HEK293T (cell line): Measurements from ENCODE around the gene SLC17A2.
"Not testable (repeated sequence)": the region's sequence is repeated elsewhere in the genome, so short reads cannot be mapped to it uniquely, and the experiment has no call there.

ENCODE experiments used
- CTCF ChIA-PET: fragments of 350-600 bp; formaldehyde crosslinking; extraction: SDS; loops from one replicate; lab custom pipeline; 2021; ENCODE audit warnings: antibody characterized with exemption, inconsistent platforms; lab: Yijun Ruan, JAX
- POLR2A ChIA-PET: fragments of 350-600 bp; formaldehyde crosslinking; extraction: SDS; loops from one replicate; lab custom pipeline; 2020; ENCODE audit warnings: antibody characterized with exemption, inconsistent platforms; lab: Yijun Ruan, JAX
- DNase-seq: peaks from one replicate; pipeline ENCODE4 v3.0.0; 2012; ENCODE audit warnings: mixed read lengths; ENCODE audit errors: extremely low spot score
- ARNT ChIP-seq: fragments of 450-650 bp; IDR thresholded peaks from 2 replicates; pipeline ENCODE4 v1.6.1; 2017; ENCODE audit warnings: mild to moderate bottlenecking
- BHLHE40 ChIP-seq: fragments of 450-650 bp; IDR thresholded peaks from 2 replicates; pipeline ENCODE4 v1.6.1; 2016; ENCODE audit warnings: mild to moderate bottlenecking, moderate library complexity, borderline replicate concordance
- CTBP1 ChIP-seq: fragments of 450-650 bp; IDR thresholded peaks from 2 replicates; pipeline ENCODE4 v1.6.1; 2016; ENCODE audit warnings: borderline replicate concordance
- ELF4 ChIP-seq: fragments of 450-650 bp; IDR thresholded peaks from 2 replicates; pipeline ENCODE4 v1.6.1; 2017; ENCODE audit warnings: antibody characterized with exemption
- FOXA1 ChIP-seq: fragments of 450-650 bp; IDR thresholded peaks from 2 replicates; pipeline ENCODE4 v1.6.1; 2016; ENCODE audit warnings: mild to moderate bottlenecking
- FOXK2 ChIP-seq: fragments of 450-650 bp; IDR thresholded peaks from 2 replicates; pipeline ENCODE4 v1.6.1; 2016; ENCODE audit warnings: mild to moderate bottlenecking
- FOXM1 ChIP-seq: fragments of 450-650 bp; IDR thresholded peaks from 2 replicates; pipeline ENCODE4 v1.6.1; 2017; ENCODE audit warnings: mild to moderate bottlenecking, borderline replicate concordance
- HDGF ChIP-seq: fragments of 450-650 bp; IDR thresholded peaks from 2 replicates; pipeline ENCODE4 v1.6.1; 2017; ENCODE audit warnings: antibody characterized with exemption, borderline replicate concordance
- L3MBTL2 ChIP-seq: fragments of 450-650 bp; conservative IDR thresholded peaks from 2 replicates; pipeline ENCODE4 v1.6.1; 2016; ENCODE audit warnings: mild to moderate bottlenecking
- LEF1 ChIP-seq: fragments of 450-650 bp; IDR thresholded peaks from 2 replicates; pipeline ENCODE4 v1.6.1; 2017; ENCODE audit warnings: mild to moderate bottlenecking, borderline replicate concordance
- NFRKB ChIP-seq: fragments of 450-650 bp; IDR thresholded peaks from 2 replicates; pipeline ENCODE4 v1.6.1; 2016; ENCODE audit warnings: mild to moderate bottlenecking, moderate library complexity
- PKNOX1 ChIP-seq: fragments of 450-650 bp; IDR thresholded peaks from 2 replicates; pipeline ENCODE4 v1.6.1; 2016
- SP1 ChIP-seq: fragments of 450-650 bp; IDR thresholded peaks from 2 replicates; pipeline ENCODE4 v1.6.1; 2017
- SUZ12 ChIP-seq: fragments of 450-650 bp; IDR thresholded peaks from 2 replicates; pipeline ENCODE4 v1.6.1; 2016; ENCODE audit warnings: mild to moderate bottlenecking
- TARDBP ChIP-seq: fragments of 450-650 bp; IDR thresholded peaks from 2 replicates; pipeline ENCODE4 v1.6.1; 2016
- ZNF384 ChIP-seq: fragments of 450-650 bp; IDR thresholded peaks from 2 replicates; pipeline ENCODE4 v1.6.1; 2016

SLC17A2 gene

GRCh38 chr6:25954756-25955155 is 24.3 kb upstream of the SLC17A2 start:
- no peak for DNase-seq
- ChIA-PET CTCF (no interaction called here), POLR2A (no interaction called here)
- no peak for TF ChIP-seq L3MBTL2
- no peak for TF ChIP-seq LEF1

GRCh38 chr6:25953733-25954132 is 23.2 kb upstream of the SLC17A2 start:
- CTCF ChIA-PET: no interaction called here
- no peak for DNase-seq
- POLR2A ChIA-PET: no interaction called here
- TF ChIP-seq FOXA1 (no peak), TARDBP (no peak), BHLHE40 (no peak), HDGF (no peak), ARNT (no peak), L3MBTL2 (no peak), PKNOX1 (no peak), SP1 (no peak), ZNF384 (no peak), CTBP1 (no peak), NFRKB (no peak)

GRCh38 chr6:25952535-25952934 is 22.0 kb upstream of the SLC17A2 start:
- POLR2A ChIA-PET: no interaction called here
- TF ChIP-seq LEF1 (no peak), FOXK2 (no peak), ZNF384 (no peak), HDGF (no peak), BHLHE40 (no peak), NFRKB (no peak), L3MBTL2 (no peak), TARDBP (no peak), ARNT (no peak), FOXM1 (no peak), SP1 (no peak), CTBP1 (no peak), ELF4 (no peak), SUZ12 (no peak), PKNOX1 (no peak), FOXA1 (no peak)
- DNase-seq: no peak
- CTCF ChIA-PET: interaction anchor here (0.6 kb wide), 1 partner anchor 299 kb away, joined by 4 read pairs; a partner anchor contains a TSS

- ChIA-PET POLR2A (no interaction called here), CTCF (no interaction called here)
- TF ChIP-seq PKNOX1: no peak
- TF ChIP-seq L3MBTL2: no peak
- no peak for TF ChIP-seq SUZ12
- no peak for TF ChIP-seq FOXA1
- TF ChIP-seq ZNF384: no peak
- no peak for TF ChIP-seq FOXK2
- TF ChIP-seq LEF1: no peak
- TF ChIP-seq NFRKB: no peak
- TF ChIP-seq TARDBP: no peak
- TF ChIP-seq ARNT: no peak
- no peak for TF ChIP-seq FOXM1
- no peak for DNase-seq
Observed at GRCh38 chr6:25951296-25952032, 21.0 kb upstream of the SLC17A2 start.

- POLR2A ChIA-PET: no interaction called here
- CTCF ChIA-PET: no interaction called here
- no peak for DNase-seq
- TF ChIP-seq FOXK2 (no peak), L3MBTL2 (no peak), BHLHE40 (no peak), FOXA1 (no peak), ARNT (no peak), PKNOX1 (no peak), CTBP1 (no peak), SP1 (no peak), TARDBP (no peak), HDGF (no peak), ZNF384 (no peak), NFRKB (no peak), FOXM1 (no peak), SUZ12 (no peak), ELF4 (no peak), LEF1 (no peak)
Observed at GRCh38 chr6:25950297-25950696, 19.8 kb upstream of the SLC17A2 start.

GRCh38 chr6:25949695-25950094 is 19.2 kb upstream of the SLC17A2 start:
- TF ChIP-seq LEF1 (no peak), BHLHE40 (no peak), L3MBTL2 (no peak), FOXM1 (no peak), ELF4 (no peak), PKNOX1 (no peak), HDGF (no peak), ARNT (no peak), SP1 (no peak), SUZ12 (no peak), CTBP1 (no peak), NFRKB (no peak), ZNF384 (no peak)
- POLR2A ChIA-PET: no interaction called here
- CTCF ChIA-PET: no interaction called here
- DNase-seq: no peak

GRCh38 chr6:25947492-25947891 is 17.0 kb upstream of the SLC17A2 start:
- CTCF ChIA-PET: interaction anchor here (0.6 kb wide), 1 partner anchor 222 kb away, joined by 3 read pairs; no protein-coding TSS in a partner anchor
- DNase-seq, POLR2A ChIA-PET: not testable (repeated sequence)
